GM18508 (cell line): ENCODE data around the gene VANGL2.
"Not testable (repeated sequence)": the region's sequence is repeated elsewhere in the genome, so short reads cannot be mapped to it uniquely, and the experiment has no call there.

Experiments
- ATAC-seq: cut with Tn5 transposase; IDR thresholded peaks from one replicate; pipeline ENCODE4 v1.9.1; 2021; ENCODE audit warnings: moderate number of reproducible peaks; ENCODE audit not compliant: insufficient read depth, unreplicated experiment

The VANGL2 gene

DNA sequence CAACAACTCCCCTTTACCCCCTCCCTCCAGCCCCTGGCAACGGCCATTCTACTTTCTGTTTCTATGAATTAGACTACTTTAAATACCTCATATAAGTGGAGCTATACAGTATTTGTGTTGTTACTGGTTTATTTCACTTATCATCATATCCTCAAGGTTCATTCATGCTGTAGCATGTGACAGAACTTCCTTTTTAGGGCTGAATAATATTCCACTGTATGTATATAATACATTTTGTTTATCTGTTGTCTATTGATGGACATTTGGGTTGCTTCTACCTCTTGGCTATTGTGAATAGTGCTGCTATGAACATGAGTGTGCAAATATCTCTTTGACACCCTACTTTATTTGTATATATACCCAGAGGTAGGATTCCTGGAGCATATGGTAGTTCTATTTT, 31.3 kb upstream of the VANGL2 start:
- ATAC-seq, result no peak

DNA sequence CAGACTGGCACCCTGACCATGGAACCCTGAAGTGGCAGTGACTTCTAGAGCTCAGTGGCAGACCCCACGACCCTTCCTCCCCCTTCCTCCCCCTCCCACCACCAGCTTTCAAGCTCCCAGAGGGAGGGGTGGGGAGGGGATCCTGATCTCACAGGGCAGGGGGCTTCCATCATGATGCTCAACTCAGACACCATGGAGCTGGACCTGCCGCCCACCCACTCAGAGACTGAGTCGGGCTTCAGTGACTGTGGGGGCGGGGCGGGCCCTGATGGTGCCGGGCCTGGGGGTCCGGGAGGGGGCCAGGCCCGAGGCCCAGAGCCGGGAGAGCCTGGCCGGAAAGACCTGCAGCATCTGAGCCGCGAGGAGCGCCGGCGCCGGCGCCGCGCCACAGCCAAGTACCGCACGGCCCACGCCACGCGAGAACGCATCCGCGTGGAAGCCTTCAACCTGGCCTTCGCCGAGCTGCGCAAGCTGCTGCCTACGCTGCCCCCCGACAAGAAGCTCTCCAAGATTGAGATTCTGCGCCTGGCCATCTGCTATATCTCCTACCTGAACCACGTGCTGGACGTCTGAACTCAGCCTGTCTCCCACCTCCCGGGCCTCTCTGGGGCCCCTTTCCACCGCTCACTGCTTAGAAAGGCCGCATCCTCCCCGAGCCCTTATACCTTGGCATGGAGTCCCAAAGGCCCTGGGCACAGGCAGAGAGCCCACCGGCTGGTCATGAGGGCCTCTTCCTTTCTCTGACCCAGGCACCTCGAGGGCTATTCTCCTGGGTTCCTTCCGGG, 29.6 kb upstream of the VANGL2 start:
- no peak for ATAC-seq

DNA sequence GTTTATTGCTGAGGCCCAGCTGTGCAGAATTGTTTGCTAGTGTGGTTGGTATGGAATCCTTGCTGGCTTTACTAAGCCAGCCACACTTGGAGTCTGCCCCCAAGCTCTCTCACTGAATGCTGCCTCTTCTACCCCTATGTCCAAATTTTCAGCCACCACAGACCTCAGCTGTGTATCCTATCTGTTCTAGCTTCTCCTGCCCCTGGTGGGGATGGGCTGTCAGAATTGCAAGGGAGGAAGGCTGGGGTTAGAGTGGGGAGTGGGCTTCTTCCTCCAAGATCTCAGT, 29.1 kb upstream of the VANGL2 start:
- no peak for ATAC-seq

DNA sequence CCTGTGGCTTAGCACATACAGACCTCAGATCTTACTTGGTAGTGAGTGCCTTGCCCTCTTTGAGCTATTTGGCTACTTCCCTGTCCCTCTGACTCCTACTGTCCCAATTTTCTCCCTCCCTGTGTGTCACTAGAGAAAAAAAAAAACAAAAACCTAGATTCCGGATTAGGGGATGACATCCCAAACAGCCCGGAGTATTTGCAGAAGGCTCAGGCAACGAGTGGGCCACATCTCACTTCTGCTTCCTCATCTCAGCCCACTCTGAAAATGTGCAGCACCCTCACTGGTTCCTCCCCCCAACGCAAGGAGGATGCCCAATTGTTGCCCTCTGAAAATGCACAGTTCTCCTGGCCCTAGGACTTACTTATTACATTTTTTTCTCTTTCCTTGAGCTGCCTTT, 28.6 kb upstream of the VANGL2 start:
- ATAC-seq, result no peak

DNA sequence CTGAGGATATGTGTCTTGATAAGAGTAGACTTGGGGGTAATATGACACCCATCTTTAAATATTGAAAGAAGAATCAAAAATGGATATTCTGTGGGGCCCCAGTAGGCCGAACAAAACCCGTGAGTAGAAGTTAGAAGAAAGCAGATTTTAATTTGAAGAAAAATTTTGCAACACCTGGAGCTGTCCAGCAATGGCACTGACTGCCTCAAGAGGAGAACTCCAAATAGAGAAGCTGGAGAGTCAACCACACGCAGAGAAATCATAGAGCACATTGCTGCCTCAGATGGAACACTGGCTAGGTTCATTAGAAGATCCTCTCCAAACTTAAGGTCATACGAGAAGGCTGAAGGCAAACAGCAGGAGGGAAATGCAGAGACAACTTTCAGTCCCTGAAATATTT, 26.7 kb upstream of the VANGL2 start:
- no peak for ATAC-seq

DNA sequence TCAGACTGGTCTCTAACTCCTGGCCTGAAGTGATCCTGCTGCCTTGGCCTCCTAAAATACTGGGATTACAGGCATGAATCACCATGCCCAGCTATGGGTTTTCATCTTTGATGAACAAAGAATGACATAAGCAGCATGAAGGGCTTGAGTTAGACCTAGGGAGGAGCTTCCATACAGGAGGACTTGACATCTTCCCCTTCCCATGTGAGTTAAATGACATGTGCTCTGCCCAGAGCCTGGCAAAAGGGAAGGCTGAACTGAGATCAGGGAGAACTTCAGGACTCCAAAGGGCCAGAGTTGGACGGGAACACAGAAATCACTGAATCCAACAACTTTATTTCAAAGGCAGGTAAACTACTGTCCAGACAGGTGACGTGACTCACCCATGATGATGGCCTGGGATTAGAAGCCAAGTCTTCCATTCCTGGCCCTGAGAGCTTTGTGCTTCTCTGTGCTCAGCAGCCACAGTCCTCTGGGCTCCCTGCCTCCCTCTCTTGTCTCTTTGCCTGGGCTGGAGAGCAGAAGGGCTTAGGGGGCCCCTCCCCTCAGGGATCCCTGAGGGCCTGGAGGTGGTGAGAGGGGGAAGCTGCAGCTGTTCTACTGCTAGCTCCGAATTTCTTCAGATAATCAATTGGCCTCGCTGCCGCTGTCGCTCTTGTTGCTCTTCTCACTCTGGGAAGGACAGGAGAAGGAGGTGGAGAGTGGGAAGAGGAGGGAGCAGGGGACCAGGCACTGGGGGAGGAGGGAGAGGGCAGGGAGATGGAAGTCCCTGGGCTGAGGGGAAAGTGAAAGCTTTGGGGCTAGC, 25.9 kb upstream of the VANGL2 start:
- ATAC-seq, result no peak

DNA sequence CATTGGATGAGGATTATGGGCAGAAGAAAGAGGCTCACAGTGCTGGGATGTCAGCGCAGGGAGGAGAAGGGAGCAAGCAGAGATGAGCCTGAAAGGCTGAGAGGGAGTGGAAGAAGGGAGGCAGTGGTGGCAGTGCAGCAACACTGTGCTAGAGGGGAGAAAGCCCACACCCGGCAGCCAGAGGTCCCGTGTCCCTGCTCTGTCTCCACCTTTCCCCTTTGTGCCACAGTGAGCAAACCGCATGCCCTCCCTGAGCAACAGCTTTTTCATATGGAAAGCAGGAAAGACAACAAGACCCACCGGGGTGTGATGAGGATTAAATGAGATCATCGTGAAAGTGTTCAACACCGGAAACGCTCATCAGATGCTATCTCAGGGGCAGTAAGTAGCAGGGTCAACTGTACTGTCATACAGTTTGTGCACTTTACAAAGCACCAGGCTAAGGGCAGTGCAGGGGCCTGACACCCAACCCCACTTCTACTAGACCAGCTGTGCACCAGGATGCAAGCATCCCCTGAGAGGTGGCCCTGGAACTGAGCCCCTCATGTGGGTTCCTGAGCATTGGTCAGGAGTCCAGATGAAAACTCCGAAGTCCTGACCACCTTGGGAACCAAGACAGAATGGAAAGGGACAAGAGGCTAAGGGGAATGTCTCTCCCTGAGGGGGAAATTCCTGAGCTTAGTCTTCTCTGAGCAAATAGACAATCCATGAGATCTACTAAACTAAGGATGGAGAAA, 24.4 kb upstream of the VANGL2 start:
- peak; percentile 61 for ATAC-seq

DNA sequence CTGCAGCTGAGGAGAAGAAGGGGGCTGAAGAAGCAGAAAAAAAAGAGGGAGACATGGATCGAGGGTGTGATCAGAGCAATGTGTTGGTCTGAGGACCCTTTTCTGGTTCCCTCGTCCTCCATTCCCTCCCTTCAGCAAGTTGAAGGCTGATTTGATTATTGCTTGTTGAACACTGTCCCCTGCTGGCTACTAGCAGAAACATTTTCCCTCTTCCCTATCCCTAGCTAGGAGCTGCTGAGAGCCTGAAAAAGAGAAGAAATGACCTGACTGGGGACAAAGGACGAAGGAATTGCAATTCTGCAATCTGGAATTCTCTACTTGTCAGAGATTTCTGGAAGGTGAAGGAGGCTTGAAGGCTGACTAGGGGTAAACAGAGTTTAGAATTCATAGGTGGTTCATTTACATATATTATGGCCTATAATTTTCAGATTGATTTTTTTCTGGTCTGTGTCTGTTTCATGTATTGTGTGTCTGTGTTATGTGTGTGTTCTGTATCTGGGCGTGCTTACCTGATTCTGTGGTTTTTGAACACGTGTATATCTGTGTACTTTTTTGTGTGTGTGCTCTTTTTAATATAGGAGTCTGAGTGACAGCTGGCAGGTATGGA, 23.7 kb upstream of the VANGL2 start:
- no peak for ATAC-seq

DNA sequence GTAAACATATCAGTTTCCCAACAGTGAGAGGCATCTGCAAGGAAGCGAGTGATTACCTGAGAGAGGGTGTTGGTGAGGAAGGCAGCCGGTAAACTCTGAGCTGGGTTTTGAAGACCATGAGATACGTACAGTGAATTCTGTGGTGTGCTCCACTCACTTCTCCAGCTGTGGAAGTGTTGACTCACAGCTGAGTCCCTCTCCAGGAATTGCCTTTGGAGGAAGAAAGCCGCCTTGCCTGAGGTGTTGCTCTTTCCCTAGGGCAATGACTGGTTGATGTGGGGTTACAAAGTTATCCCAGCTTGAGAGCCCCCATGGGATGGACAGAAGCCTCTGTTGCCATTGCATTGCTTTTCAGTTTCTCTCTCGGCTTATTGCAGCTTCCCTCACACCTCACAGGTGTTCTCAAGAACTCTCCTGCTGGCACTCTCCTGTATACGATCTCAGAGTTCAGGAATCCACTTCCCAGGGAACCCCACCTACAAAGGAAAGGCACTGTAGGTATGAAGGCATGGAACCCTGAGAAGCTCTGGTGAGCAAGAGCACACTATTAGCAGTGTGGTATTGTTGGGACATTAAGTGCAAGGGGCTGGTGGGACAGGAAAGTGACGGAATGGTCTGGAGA, 22.7 kb upstream of the VANGL2 start:
- ATAC-seq, result no peak

DNA sequence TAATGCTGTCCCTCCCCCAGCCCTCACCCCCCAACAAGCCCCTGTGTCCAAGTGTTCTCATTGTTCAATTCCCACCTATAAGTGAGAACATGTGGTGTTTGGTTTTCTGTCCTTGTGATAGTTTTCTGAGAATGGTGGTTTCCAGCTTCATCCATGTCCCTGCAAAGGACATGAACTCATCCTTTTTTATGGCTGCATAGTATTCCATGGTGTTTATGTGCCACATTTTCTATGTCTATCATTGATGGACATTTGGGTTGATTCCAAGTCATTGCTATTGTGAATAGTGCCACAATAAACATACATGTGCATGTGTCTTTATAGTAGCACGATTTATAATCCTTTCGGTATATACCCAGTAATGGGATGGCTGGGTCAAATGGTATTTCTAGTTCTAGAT, 15.6 kb upstream of the VANGL2 start:
- ATAC-seq, result not testable (repeated sequence)

DNA sequence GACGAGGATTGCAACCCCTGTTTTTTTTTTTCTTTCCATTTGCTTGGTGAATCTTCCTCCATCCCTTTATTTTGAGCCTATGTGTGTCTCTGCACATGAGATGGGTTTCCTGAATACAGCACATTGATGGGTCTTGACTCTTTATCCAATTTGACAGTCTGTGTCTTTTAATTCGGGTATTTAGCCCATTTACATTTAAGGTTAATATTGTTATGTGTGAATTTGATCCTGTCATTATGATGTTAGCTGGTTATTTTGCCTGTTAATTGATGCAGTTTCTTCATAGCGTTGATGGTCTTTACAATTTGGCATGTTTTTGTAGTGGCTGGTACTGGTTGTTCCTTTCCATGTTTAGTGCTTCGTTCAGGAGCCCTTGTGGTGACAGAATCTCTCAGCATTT, 12.0 kb upstream of the VANGL2 start:
- ATAC-seq, result not testable (repeated sequence)

DNA sequence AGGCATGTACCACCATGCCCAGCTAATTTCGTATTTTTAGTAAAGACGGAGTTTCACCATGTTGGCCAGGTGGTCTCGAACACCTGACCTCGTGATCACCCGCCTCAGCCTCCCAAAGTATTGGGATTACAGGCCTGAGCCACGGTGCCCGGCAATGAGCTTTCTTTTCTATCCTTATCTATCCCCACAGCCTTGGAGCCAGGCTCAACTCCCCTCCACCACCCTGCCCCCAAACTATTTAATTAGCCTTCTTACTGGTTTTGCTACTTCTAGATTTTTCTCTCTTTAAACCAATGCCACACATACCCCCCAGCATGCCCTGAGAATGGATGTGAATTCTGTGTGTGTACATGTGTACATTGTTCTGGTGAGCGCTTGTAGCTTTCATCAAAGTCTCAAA, 5.7 kb upstream of the VANGL2 start:
- no peak for ATAC-seq

DNA sequence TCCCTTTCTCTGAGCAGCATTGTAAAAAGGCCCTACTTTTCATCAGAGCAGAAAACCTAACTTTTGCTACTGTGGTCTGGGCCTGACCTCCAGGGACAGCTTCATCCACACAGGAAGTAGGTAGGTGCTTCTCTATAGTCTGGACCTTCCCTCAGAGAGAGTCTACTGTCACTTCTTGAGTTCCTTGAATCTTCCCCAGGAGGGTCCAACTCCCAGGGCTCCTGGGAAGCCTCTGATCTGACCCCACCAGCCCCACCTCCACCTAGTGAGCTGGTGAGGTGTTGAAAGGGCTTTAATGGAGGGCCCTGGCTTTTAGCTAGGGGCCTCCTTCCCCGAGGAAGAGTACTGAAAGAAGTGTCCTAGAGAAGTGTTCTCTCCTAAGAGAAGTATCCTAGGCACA, 2.7 kb upstream of the VANGL2 start:
- no peak for ATAC-seq

DNA sequence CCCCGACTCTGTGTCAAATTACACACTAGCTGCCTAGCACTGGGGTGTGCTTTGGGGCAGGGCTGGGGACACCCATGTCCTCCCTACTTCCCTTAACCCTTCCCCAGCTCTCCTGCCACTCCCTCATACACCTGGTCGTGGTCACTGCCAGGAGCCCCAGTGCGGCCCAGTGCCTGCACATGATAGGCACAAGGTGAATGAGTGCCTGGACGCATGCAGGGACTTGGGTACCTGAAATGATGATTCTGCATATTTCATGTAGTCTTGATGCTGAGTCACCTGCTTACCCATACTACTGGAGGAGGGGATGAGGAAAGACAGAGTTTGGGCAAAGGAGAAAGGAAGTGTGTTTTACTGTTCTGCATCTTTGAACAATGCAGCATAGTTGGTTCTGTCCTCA, 1.5 kb upstream of the VANGL2 start:
- no peak for ATAC-seq

DNA sequence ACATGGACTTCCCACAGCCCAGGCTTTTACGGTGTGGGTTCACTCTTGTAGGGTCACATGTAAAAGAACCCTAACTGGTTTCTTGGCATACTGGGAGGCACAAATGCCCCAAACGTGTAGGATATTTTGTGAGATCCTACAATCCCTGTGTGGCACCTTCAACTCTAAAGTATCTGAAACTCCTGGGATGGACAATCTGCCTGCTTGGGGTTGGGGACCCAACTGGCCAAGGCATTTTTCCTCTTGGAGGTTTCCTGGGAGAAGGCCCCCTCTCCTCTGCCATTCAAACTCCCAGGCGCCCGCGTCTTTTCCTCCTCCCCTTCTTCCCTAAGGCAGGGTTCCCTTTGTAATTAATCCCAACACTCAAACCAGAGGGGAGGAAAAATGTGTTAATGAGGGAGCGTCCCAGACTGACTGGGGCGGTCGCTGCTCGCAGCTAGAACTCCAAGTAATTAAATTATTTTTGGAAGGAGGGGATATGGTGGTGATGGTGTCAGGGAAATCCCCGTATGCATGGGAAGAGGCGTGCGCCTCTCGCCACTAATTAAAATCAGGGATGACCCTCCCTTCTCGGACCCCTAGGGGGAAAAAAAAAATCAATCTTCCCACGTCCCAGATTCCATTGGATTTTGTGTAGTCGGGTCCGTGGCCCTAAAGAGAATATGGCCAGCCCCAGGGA, 681 bp upstream of the VANGL2 start:
- no peak for ATAC-seq

DNA sequence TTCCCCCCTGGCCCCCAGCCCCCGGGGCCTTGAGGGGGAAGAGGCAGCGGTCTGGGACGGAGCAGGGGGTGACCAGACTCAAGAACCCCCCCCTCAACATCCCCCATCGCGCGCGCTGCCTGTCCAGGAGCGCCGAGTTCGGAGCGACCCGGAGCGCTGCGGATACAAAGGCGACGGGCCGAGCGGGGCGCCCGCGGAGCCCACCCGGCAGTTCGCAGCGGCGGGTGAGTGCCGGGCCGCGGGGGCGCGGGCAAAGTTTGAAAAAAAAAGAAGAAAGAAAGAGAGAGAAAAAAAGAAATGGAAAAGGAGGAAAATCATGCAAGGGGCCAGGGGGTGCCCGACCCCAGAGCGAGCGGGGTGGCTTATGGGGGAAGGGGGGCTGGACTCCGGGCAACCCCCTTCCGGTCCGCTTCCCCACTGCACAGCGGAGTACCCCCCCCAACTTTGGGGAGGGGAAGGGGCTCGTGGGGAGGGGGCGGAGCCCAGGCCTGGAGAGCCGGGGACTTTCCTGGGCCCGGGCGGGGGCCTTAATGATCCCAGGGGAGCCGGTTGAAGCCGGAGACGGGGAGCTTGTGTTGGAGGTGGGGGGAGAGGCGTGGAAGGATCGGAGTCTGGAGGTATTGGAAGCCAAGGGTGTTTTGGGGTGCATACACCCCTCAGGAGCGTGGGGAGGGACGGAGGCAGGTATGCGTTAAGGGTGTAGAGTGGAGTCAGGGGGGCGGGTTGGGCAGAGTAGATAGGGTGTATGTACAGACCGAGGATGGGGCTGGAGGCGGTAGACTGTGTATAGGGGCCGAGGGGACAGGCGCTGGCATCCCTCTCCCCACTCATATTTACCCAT, 502 bp downstream of the VANGL2 start:
- no peak for ATAC-seq

DNA sequence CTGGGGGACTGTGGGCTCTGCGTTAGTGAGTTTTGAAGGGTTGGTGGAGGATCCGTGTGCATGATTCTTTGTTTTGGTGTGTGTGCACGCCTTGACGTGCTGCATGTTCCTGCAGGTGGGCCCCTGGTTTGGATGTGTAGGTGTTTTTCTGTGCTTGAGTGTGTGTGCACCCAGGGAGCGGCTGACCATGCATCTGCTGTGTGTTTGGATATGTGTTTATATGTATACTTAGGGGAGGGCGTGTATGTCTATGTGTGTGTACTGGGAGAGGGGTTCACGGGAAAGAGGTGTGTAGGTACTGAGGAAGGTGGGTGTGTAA, 1.1 kb downstream of the VANGL2 start:
- no peak for ATAC-seq

DNA sequence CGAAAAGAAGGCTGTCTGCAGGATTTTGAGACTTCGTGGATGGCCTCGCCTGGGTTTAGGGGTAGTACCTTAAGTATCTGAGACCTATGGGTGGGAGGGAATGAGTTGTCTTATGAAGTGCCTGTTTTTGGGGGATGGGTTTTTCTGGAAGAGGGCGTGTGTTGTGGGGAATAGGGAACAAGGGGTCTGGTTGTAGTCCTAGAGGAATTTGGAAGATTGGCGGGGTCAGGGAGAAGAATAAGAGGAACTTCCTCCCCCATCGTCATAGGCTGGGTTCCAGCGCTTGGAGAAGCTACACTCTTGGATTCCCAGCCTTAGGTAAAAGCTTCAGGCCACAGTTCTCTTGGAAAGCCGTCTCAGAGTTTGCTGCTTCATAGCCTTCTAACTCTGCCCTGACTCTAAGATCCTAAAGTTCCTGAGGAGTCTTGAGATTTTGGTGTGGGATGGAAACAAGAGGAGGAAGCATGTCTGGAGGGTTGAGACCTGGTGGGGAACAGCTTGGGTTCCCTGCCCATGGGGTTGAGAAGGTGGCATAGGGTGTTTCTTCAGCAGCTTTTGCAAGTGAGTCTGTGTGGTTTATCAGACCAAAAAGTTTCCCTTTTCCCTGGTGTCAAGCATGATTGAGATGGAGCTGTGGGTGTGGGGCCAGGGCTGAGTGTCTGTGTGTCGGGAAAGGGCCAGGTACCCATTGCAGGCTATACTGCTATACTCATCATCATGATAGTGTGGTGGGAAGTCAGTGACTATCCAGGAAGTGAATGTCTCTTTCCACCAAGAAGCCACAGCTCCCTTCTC, 1.8 kb downstream of the VANGL2 start:
- no peak for ATAC-seq
